ENCODE measurements around the gene FLT1.

GRCh38 chr13:28420704-28421103 is 74.2 kb downstream of the FLT1 start:
- TF ChIP-seq CTCF (IDR thresholded peaks at IDR 0.05) (no peak), ZFX (IDR thresholded peaks at IDR 0.05; ENCODE audit: borderline replicate concordance) (no peak)

Measured in 22Rv1 (cell line).